Measurements from ENCODE around the gene LINC01488. TPM values are rescaled to one million over a fixed set of nuclear protein-coding genes. Genes with fewer than 3 reads are reported as not detected.

Gene LINC01488
- polyA plus RNA-seq, 1 of the 3 experiments (the other 2 are of a cell fraction) = not detected

- TF ChIP-seq YY1 (IDR thresholded peaks at IDR 0.05; ENCODE audit: low read depth) (no peak), RCOR1 (IDR thresholded peaks at IDR 0.05; ENCODE audit: low read length) (no peak), SMC3 (IDR thresholded peaks at IDR 0.05; ENCODE audit: low read depth, low read length) (no peak), SIN3A (IDR thresholded peaks at IDR 0.05; ENCODE audit: borderline replicate concordance, low read depth, low read length) (no peak), NFIC (IDR thresholded peaks at IDR 0.05; ENCODE audit: borderline replicate concordance) (no peak), FOXM1 (IDR thresholded peaks at IDR 0.05; ENCODE audit: low read depth) (no peak)
These were observed 47.7 kb upstream of the LINC01488 start (continued) for GRCh38 chr11:69433741-69434140.

- no peak overlapping the region for H3K27ac ChIP-seq (ENCODE audit: low read depth in 2 of 2, low read length in 1 of 2)
- no peaks in the 10 kb centered on the region for H3K79me2 ChIP-seq (ENCODE audit: insufficient read depth)
- H3K9me3 ChIP-seq = no peaks in the 10 kb centered on the region
- POLR2A ChIA-PET = no interaction called here
- no peaks in the 10 kb centered on the region for H3K9me2 ChIP-seq
- peaks cover 0 to 3% of the 10 kb centered on the region in 2 experiments; a peak in 1 of 4 replicates for H3K4me1 ChIP-seq (ENCODE audit: control insufficient read depth in 1 of 2, insufficient read depth in 2 of 2, low read depth in 1 of 2, low read length in 1 of 2)
- TF ChIP-seq CTCF (IDR thresholded peaks at IDR 0.05) (no peak), REST (IDR thresholded peaks at IDR 0.05; ENCODE audit: low read depth, low read length) (no peak), FOSL2 (IDR thresholded peaks at IDR 0.05; ENCODE audit: borderline replicate concordance, low read depth) (no peak), NRF1 (IDR thresholded peaks at IDR 0.05; ENCODE audit: low read depth, low read length) (no peak), ELF1 (IDR thresholded peaks at IDR 0.05) (no peak), GABPA (IDR thresholded peaks at IDR 0.05; ENCODE audit: low read depth) (no peak), RCOR1 (IDR thresholded peaks at IDR 0.05; ENCODE audit: low read length) (no peak), EZH2phosphoT487 (IDR thresholded peaks at IDR 0.05; ENCODE audit: borderline replicate concordance, low read depth) (no peak), MEF2A (IDR thresholded peaks at IDR 0.05; ENCODE audit: borderline replicate concordance, low read depth) (no peak), CHD2 (IDR thresholded peaks at IDR 0.05; ENCODE audit: low read length, partially characterized antibody) (no peak), USF1 (IDR thresholded peaks at IDR 0.05; ENCODE audit: borderline replicate concordance, low read depth) (no peak), RAD21 (IDR thresholded peaks at IDR 0.05; ENCODE audit: low read length) (no peak)
- no peak for DNase-seq
- no peak overlapping the region for H2AFZ ChIP-seq (ENCODE audit: low read depth)
- no peak overlapping the region for H3K4me2 ChIP-seq
- no peaks in the 10 kb centered on the region for H3F3A ChIP-seq (replicated peaks; ENCODE audit: insufficient read depth)
- 85% methylated on average over 11 of the region's 11 CpGs for WGBS (ENCODE audit: low lambda C conversion rate)
- CTCF ChIA-PET = no interaction called here
- no peaks in the 10 kb centered on the region for H3K27me3 ChIP-seq (ENCODE audit: insufficient read depth)
- H3K4me3 ChIP-seq (ENCODE audit: low read depth in 2 of 2, low read length in 1 of 2) = no peak overlapping the region
- no peaks in the 10 kb centered on the region for H3K36me3 ChIP-seq (replicated peaks in 1 of 2; ENCODE audit: control insufficient read depth in 1 of 2, insufficient read depth in 2 of 2, low read length in 1 of 2)
- no peak overlapping the region for H3K9ac ChIP-seq
- no peaks in the 10 kb centered on the region for H4K20me1 ChIP-seq (ENCODE audit: insufficient read depth)
These were observed 47.0 kb upstream of the LINC01488 start for GRCh38 chr11:69434471-69434931.
